Epithelial cell of esophagus (primary cell): ENCODE results near the gene TIAM1.

Experiments
- DNase-seq: peaks from one replicate; pipeline ENCODE4 v3.0.0; 2010; ENCODE audit warnings: low read depth
- H3K4me3 ChIP-seq: 2 replicates; pipeline ENCODE4 v1.5.1; 2011; ENCODE audit warnings: mild to moderate bottlenecking, low read length, control low read depth
- TF ChIP-seq, protein P1 (sequence below): IDR thresholded peaks from 2 replicates; pipeline ENCODE4 v1.5.1; 2011; ENCODE audit warnings: low read depth, mild to moderate bottlenecking, low read length, control low read depth, inconsistent platforms; ENCODE audit not compliant: insufficient read depth; ENCODE audit errors: missing control alignments

The TIAM1 gene

DNA sequence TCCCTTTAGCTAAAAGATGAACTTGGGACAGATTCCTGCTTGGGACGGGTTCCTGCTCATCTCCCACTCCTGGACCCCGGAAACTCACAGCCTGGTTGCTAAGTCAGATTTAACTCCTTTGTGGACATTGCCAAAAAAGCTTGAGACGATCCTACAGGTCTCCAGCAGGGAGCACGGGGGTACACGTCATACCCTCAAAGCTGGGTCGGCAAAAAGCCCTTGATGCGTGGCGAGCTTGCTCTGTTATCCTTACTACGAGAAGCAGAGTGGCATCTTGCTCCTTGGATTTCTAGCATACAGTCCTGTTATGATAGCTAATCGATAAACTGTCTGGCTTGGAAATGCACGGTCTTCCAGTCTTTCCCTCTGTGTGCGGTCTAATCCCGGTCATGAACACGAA, 244.9 kb downstream of the TIAM1 start:
- TF ChIP-seq, protein P1, sequence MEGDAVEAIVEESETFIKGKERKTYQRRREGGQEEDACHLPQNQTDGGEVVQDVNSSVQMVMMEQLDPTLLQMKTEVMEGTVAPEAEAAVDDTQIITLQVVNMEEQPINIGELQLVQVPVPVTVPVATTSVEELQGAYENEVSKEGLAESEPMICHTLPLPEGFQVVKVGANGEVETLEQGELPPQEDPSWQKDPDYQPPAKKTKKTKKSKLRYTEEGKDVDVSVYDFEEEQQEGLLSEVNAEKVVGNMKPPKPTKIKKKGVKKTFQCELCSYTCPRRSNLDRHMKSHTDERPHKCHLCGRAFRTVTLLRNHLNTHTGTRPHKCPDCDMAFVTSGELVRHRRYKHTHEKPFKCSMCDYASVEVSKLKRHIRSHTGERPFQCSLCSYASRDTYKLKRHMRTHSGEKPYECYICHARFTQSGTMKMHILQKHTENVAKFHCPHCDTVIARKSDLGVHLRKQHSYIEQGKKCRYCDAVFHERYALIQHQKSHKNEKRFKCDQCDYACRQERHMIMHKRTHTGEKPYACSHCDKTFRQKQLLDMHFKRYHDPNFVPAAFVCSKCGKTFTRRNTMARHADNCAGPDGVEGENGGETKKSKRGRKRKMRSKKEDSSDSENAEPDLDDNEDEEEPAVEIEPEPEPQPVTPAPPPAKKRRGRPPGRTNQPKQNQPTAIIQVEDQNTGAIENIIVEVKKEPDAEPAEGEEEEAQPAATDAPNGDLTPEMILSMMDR = no peak
- no peak for DNase-seq
- no peak overlapping the region for H3K4me3 ChIP-seq

DNA sequence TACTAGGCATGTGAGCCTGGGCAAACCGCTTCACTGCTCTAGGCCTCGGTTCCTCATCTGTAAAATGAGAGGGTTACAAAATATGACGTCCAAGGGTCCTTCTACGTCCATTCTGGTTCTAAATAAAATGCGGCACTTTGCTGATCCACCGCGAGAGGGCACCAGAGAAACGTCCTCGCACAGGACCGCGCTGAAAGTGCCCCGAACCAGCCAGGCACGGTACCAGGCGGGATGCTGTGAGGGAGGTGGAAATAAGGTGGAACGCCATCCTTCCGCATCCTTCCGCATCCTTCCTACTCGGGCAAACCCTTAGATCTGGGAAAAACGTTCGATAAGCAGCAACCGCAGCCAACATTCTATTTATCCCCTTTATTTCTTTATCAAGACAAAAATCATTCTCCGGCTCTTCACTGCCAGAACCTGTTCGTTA, 245.5 kb downstream of the TIAM1 start:
- no peak overlapping the region for H3K4me3 ChIP-seq
- peak; percentile 65 for DNase-seq
- TF ChIP-seq, protein P1 = peak; percentile 88

DNA sequence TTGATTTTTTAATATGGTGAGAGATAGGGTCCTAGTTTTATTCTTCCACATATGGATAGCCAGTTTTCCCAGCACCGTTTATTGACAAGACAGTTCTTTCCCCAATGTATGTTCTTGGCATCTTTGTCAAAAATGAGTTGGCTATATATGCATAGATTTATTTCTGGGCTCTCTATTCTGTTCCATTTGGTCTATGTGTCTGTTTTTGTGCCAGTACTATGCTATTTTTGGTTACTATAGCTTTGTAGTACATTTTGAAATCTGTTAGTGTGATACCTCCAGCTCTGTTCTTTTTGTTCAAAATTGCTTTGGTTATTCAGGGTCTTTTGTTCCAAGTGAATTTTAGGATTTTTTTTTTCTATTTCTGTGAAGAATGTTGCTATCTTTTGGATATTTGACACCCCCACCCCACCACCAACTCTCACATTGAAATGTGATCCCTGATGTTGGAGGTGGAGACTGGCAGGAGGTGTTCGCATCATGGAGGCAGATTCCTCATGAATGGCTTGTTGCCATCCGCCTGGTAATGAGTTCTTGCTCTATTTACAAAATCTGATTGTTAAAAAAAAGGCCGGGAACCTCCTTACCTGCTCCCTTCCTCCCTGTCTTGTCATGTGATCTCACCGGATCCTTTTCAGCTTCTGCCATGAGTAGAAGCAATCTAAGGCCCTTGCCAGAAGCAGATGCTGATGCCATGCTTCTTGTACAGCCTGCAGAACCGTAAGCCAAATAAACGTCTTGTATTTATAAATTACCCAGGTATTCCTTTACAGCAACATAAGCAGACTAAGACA, 251.0 kb downstream of the TIAM1 start:
- TF ChIP-seq, protein P1 = no peak
- DNase-seq = no peak
- no peak overlapping the region for H3K4me3 ChIP-seq

DNA sequence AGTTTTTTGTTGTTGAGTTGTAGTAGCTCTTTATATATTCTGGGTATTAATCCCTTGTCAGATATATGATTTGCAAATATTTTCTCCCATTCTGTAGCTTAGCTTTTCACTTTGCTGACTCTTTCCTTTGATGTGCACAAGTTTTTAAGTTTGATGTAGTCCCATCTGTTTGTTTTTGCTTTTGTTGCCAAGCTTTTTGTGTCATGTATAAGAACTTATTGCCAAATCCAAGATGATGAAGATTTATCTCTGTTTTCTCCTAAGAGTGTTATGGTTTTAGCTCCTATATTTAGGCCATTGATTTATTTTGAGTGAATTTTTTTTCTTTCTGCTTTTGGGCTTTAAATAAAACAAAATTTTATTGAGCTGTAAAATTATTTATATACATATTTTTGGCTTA, 253.7 kb downstream of the TIAM1 start:
- TF ChIP-seq, protein P1 = no peak
- no peak overlapping the region for H3K4me3 ChIP-seq
- no peak for DNase-seq

DNA sequence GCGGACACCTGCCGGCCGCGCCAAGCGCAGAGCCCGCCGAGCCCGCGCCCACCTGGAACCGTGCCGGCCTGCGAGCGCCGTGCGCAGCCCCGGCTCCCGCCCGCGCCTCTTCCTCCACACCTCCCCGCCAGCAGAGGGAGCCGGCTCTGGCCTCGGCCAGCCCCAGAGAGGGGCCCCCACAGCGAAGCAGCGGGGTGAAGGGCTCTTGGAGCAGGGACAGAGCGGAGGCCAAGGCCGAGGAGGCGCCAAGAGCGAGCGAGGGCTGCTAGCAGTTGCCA, 255.6 kb downstream of the TIAM1 start:
- DNase-seq = no peak
- no peak overlapping the region for H3K4me3 ChIP-seq
- TF ChIP-seq, protein P1 = no peak

DNA sequence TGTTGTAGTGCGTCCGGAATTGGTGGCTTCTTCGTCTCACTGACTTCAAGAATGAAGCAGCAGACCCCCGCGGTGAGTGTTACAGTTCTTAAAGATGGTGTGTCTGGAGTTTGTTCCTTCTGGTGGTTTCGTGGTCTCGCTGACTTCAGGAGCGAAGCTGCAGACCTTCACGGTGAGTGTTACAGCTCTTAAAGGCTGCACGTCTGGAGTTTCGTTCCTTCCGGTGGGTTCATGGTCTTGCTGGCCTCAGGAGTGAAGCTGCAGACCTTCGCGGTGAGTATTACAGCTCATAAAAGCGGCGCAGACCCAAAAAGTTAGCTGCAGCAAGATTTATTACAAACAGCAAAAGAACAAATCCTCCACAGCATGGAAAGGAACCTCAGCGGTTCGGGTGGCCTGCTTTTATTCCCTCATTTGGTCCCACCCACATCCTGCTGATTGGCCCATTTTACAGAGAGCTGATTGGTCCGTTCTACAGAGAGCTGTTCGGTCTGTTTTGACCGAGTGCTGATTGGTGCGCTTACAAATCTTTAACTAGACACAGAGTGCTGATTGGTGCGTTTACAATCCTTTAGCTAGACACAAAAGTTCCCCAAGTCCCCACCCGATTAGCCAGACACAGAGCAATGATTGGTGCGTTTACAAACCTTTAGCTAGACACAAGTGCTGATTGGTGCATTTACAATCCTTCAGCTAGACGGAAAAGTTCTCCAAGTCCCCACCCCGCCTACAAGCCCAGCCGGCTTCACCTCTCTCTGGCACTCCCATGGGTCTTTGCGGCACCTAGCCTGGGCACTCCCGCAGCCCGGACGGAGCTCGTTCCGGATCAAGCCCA, 256.2 kb downstream of the TIAM1 start:
- no peak for DNase-seq
- TF ChIP-seq, protein P1 = no peak
- no peak overlapping the region for H3K4me3 ChIP-seq
